GM18909 (cell line): ENCODE measurements around the gene LANCL3.
"Not testable (repeated sequence)": the region's sequence is repeated elsewhere in the genome, so short reads cannot be mapped to it uniquely, and the experiment has no call there.

Experiments
- ATAC-seq: cut with Tn5 transposase; IDR thresholded peaks from one replicate; pipeline ENCODE4 v1.9.1; 2021; ENCODE audit warnings: mild to moderate bottlenecking; ENCODE audit not compliant: unreplicated experiment, poor library complexity

Gene LANCL3

DNA sequence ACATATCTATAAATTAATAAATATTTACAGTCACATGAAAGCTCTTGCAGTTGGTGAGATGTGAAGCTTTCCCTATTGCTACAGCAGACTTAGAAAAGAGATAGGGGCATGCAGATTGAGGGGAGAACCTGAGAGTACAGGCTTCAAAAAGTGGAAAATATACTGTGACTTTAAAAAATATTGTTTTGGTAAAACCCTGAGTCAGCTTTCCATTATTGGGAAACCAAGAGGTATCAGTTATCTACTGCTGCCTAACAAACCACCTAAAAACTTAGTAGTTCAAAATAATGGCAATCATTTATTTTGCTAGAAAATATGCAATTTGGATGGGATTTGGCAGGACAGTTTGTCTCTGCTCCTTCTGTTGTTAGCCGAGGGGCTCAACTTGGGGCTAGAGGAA, 38.3 kb downstream of the LANCL3 start:
- ATAC-seq: no peak

DNA sequence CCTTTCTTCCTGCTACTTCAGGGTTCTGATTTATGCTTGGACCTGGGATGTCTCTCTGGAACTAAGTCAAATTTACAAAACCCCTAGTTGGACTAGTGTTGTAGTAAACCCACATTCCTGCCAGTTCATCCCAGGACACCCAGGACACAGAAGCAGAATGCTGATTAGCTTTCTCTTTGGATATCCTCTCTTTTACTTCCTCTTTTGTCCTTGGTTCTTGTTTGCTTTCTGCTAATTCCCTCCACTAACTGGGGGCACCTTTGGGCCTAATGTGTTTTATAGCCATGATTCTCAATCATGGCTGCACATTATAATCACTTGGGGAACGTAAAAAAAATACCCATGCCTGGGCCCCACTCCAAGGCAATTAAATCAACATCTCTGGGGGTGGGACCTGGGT, 42.5 kb downstream of the LANCL3 start:
- no peak for ATAC-seq

DNA sequence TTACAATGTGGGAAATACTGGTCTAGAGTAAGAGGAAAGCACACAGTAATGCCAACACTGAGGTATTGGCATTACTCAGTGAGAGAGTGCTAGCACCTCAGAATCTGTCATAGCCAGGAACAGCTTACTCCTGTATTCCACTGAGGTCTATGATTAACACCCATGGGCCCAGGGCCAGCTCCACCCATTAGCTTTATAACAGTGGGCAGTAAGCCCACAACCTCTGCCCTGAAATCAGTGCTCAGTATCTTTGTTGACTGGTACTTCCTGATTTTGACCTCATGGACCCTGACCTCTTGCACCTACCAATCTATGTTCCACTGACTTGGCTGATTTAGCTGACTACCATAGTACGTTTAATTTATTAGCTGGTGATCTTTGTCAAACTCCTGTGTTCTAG, 56.1 kb downstream of the LANCL3 start:
- no peak for ATAC-seq

DNA sequence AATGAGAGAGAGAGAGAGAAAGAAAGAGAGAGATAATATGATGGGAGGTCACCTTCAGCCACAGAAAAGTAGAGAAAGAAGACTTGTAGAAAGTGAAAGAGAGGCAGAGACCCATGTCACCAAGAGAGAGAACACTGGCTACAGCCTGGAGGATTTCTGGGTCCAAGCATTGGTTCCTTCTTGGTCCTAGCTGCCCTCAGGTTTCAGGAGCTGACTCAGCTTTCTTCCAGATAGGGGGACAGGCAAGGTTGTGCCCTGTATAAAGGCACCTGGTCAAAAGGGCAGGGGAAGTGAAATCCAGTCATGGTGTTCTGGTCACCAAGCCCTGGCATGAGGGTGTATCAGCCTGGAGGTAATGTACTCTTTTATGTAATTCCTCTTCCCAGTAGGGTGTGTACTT, 66.6 kb downstream of the LANCL3 start:
- ATAC-seq: no peak

DNA sequence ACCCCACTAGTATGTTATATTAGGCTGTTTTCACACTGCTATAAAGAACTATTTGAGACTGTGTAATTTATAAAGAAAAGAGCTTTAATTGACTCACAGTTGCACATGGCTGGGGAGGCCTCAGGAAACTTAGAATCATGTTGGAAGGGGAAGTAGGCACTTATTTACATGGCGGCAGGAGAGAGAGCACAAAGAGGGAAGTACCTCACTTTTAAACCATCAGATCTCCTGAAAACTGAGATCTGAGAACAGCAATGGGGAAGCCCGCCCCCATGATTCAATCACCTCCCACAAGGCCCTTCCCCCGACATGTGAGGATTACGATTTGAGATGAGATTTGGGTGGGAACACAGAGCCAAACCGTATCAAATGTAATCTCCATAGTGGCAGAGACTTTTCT, 68.7 kb downstream of the LANCL3 start:
- ATAC-seq: no peak

DNA sequence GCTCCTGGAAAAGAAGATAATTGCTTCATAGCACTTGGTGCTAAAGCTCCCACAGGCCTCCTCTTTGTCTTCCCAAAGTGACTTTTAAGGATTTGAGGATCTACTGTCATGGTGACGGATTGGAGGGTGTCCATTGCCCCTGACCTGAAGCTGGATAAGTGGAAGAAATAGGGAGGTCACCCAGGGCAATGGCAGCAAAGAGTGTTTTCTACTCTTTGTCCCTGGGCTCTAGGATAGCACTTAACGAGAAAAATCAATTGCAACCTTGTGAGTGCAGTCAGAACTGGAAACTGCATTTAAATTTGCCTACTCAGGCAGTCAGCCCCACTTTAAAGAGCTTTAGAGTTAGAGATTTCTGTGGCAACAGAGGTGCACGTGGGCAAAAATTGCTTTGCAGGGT, 70.4 kb downstream of the LANCL3 start:
- no peak for ATAC-seq

DNA sequence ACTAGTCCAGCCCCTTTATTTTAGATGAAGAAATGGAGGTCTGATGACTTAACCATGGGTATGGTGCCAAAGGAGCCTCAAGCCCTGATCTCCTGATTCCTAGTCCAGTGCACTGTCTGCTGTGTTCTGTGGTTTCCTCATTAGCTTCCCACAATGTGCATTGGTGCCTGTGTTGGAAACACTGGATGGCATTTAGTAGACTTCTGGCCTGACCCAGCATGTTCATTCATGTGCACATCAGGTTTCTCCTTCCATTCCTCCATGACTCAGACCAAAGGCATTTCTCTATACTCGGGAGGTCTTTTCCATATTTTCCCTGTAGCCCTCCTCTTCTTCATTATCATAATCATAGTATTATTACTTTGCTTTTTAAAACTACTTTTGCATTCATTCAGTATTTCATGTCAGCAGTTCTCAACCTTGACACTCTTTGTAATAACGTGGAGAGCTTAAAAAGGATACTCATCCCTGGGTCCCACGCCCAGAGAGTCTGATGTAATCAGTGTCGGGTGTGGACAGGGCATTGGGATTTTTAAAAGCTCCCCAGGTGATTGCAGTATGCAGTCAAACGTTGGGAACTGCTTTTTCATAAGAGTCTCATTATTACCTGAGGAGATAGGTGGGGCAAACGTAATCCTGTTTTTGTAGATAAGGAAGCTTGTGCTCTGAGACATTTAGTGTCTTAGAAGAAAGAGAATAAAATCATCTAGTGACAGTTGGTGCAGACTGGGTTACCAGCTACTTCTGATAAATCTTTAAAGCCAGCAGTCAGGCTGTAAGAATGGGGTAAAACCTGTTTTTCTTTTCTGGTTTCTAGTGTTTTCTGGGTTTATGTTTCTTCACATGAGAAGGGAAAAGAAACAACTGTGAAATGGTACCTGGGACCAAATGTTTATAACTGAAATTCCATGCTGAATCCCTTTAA, 73.2 kb downstream of the LANCL3 start:
- no peak for ATAC-seq

DNA sequence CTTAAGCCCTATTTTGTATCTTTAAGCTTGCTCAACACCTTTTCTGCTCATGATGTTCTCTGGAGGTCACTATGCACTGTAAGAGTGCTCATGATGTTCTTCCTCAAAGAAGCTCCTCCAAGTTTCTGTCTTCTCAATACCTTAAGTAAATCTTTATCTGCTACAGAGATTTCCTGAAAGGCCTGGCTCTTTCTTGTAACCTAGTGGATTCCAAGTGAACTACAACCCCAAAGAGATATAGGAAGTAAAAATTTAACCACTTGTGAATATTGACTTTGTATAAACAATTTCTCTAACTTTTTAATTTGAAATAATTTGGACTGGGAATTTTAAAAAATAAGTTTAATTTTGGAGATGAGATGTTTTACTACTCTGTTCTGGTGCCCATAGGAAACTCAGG, 74.8 kb downstream of the LANCL3 start:
- ATAC-seq: no peak

DNA sequence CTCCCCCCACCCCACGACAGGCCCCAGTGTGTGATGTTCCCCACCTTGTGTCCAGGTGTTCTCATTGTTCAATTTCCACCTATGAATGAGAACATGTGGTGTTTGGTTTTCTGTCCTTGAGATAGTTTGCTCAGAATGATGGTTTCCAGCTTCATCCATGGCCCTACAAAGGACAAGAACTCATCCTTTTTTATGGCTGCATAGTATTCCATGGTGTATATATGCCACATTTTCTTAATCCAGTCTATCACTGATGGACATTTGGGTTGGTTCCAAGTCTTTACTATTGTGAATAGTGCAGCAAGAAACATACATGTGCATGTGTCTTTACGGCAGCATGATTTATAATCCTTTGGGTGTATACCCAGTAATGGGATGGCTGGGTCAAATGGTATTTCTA, 79.4 kb downstream of the LANCL3 start:
- ATAC-seq: not testable (repeated sequence)

DNA sequence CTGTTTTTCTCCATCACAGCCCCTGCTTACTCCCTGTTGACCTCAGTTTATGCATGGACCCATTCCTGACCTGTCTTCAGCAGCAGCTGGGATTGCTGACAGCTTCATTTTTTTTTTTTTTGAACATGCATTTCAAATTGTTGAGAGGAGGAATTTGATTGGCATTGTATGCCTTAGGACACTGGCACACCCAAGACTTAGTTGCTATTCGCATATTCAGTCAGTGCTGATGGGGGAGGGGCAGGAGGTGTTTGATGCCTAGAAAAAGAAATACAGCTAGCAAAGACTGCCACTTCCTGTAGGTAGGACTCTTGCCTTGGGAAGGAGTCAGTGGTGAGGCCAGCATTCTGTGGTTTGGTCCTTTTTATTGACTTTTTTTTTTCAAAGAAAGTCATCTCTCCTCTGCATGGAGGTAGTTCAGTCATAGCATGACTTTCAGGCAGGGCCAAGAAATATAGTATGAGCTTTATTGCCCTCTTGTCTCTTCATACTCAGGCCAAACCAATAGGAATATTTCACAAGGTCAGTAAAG, 80.5 kb downstream of the LANCL3 start:
- ATAC-seq: no peak

DNA sequence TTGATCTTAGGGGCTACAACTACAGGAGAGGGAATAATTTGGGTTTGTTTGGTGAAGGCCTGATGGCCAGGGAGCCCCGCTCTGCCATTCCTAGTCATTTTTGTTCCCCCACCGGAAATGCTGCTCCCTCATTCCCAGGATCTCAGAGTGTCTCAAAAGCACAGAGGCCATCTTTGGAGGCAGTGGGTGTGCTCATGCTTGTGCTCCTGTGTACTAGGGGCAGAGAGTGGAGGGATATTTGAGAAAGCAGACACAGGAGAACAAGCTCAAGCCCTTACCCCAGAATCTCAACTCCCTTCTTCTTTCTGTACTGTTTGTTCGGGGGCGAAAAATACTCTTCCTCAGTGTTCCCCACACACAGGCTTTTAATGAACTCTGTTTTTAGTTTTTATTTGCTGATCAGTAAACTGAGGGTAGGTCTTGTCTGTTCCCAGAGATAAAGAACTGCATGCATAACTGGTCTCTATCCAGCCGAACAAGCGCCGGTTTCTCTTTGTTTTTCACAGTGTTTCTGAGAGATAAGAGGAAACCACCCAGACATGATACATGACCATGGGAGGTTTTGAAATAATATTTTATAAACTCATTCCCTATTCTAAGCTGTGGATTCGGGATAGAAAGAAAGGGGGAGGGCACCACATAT, 81.2 kb downstream of the LANCL3 start:
- no peak for ATAC-seq

DNA sequence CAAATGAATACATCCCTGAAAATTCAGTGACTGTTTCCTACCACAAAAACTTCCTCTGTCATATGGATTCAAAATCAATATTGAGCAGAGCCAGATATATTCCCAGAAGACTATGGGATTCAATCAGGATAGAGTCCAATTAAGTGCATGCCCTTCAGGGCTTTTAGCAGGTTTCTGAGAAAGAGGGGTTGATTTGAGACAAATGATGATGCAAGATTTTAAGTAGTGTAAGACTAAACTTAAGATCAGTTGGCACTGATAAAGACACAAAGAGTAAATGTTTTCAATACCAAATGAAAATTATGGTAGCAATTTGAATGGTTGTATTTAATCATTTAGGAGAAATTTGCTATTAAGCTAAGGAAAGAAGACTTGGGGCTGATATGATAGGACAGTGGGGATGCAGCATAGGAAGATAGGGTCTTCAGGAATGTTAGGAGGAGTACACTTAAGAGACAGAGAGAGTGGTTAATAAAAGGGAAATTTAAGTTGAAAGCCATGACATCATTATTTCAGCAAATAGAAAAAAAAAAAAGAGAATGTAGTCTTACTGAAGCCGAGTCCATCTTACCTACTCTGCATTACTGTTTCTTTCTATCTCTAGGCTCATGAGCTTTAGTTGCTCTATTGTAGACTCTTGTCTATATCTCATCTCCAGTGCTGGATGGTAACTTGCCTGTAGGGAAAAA, 82.1 kb downstream of the LANCL3 start:
- no peak for ATAC-seq

DNA sequence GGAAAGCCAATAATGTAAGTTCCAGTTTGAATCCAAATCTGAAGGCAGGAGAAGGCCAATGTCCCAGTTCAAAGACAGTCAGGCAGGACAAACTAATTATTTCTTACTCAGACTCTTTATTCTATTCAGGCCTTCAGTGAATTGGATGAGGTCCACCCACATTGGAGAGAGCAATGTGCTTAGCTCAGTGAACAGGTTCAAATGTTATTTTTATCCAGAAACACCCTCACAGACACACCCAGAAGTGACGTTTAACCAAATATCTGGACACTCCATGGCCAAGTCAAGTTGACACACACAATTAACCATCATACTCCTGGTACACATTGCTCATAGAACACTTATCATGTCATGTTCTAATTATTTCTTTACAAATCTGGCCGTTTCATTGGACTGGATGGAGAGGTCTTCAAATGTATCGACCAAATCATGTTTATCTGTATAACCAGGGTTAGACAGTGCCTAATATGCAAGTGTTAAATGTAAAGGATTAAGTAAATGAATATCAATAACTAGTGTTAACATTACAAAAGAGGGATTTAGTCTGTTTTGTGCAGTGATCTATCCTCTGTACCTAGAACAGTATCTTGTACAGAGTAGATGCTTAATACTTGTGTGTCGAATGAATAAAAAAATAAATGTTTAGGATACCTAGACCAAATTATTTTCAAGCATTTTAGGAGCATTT, 87.0 kb downstream of the LANCL3 start:
- no peak for ATAC-seq

DNA sequence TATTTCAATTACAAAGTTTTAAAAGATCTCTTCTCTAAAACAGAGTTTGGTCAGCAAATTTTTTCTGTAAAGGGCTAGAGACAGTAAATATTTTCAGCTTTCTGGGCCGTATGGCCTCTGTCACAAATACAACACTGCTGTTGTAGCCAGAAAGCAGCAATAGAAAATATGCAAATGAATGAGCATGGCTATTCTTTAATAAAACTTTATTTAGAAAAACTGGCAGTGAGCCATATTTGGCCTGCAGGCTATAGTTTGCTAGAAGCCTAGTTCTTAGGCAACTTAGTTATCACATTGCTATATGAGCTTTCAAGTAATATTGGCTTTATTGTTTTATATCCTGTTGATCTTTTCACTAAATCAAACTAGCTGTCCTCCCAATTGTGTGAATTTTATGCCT, 87.6 kb downstream of the LANCL3 start:
- no peak for ATAC-seq

DNA sequence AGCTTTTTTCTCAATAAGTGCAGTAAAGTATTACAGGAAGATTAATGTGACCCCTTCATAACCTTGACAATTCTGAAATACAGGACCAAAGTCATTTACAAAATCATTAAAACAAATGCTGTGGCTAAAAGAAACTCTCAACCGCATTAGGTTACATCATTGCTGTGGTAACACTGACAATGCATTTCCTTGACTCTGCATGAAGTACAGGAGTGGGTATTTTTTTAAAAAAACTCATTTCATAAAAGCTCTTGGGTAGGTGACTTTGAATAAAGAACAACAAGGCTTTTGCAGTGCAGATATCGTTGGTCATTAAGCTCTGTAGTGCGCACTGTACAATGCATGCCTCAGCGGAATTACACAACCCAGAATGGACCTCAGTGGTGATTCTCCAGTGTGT, 90.7 kb downstream of the LANCL3 start:
- no peak for ATAC-seq

DNA sequence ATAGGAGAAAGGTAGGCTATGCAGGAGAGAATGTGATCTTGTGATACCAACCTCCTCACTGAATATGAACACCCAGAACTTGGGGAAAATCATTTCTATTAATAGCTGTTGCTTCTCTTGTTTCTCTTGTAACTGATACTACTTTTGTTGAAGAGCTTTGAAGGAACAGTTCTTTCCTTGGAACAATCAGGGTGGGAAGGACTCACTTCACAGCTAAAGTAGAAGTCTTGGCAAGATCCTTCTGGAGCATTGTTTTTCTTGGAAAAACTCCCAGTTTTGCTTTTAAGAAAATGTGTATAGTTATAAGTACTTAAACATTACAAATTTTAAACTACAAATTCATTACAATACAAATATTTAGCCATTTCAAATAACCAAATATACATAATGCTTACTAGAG, 95.1 kb downstream of the LANCL3 start:
- ATAC-seq: no peak

DNA sequence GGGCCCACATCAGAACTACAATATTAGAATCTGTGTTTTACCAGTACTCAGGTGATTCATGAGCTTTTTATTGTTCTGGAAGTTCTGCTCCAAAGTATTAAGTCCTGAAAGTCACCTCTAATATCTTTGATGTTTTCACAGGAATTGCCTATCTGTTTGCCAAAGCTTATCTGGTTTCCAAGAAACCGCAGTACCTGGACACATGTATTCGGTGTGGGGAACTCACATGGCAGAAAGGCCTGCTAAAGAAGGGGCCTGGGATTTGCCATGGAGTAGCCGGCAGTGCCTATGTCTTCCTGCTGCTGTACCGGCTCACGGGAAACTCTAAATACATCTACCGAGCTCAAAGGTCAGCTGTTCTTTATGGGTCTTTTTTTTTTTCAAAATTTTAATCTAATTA, 95.7 kb downstream of the LANCL3 start:
- ATAC-seq: no peak

DNA sequence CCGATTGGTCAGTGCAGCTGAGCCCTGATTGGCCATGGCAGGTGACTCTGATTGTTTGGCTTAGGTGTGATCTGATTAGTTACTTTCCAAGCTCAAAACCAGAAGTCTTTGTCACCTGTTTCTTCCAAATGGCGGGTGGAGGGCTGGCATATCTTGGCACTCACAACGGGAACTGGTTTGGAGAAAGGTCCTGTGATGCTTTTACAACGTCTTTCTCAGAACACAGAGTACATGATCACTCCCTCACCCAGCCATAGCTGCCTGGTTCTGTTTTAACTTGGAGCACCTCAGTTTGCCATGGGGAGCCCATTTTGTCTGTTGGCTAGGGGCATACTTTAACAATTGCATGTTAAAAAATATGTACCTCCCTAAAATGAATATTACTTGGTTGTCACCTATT, 101.1 kb downstream of the LANCL3 start:
- ATAC-seq: no peak

DNA sequence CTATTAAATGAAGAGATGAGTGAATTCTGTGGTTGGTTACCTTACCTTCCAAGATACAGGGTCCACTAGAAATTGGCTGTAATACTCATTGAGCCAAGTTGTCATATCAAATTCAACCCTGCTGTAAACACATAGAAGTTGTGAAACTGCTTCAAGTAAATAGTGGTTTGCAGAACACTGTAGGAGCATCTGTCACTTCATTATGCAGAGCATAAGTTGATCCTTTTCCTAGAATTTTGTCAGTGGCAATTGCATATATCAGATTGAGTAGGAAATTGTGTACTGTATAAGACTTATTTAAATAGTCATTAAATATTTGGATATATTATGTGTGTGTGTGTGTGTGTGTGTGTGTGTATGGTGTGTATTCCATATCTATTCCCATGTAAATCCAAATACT, 105.3 kb downstream of the LANCL3 start:
- ATAC-seq: no peak

DNA sequence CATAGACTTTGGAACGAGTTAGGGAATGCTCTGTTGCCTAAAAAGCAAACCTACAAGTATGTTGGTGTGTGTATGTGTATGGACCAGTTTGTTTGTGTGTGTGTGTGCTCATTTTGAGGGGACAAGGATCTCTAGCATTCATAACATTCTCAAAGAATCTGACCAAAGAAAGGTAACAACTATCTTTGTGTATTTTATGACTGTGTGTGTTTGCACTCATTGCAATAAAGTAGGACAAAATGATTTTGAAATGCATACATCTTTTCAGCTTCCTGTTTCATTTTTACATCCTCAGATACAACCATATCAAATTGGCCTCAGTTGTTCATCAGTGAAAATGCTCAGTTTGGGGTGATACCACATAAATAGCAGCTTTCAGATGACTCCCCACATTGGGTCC, 105.8 kb downstream of the LANCL3 start:
- peak; percentile 4 for ATAC-seq

DNA sequence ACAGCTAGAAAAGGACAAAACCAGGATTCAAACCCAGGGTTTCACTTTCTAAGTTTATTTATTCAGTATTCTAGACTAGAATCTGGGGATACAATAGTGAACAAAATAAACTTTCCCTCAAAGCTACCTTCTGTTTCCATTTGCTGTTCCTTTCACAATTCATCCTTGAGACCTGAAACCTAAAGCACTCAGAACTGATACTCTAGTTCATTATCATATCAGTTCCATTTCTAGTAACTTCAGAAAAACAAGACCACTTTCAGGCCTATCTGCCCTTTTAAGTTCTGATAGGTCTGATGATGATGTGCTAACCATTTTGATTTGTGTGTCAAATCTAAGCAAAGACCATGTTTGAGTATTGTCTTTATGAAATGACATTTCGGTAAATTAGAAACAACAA, 106.3 kb downstream of the LANCL3 start:
- peak; percentile 77 for ATAC-seq
